C4-2B (cell line): ENCODE data around the gene RAB11FIP4.

ENCODE experiments used
- H3K27ac ChIP-seq: fragments of 450-650 bp; 2 replicates; pipeline ENCODE4 v1.5.1; 2017
- CTCF ChIP-seq: fragments of 450-650 bp; conservative IDR thresholded peaks from 2 replicates; pipeline ENCODE4 v1.5.1; 2017; ENCODE audit warnings: mild to moderate bottlenecking
- ZFX ChIP-seq: fragments of 450-650 bp; IDR thresholded peaks from 2 replicates; pipeline ENCODE4 v1.6.1; 2017

RAB11FIP4 gene

GRCh38 chr17:31405890-31406371 lies 14.5 kb downstream of the RAB11FIP4 start:
- H3K27ac ChIP-seq, result no peak overlapping the region
- TF ChIP-seq CTCF, result no peak
- TF ChIP-seq ZFX, result no peak

- no peak for TF ChIP-seq ZFX
- H3K27ac ChIP-seq, result no peak overlapping the region
These were observed 17.1 kb downstream of the RAB11FIP4 start for GRCh38 chr17:31408586-31408985.

- TF ChIP-seq CTCF, result no peak
- no peak for TF ChIP-seq ZFX
- H3K27ac ChIP-seq, result no peak overlapping the region
These were observed 20.3 kb downstream of the RAB11FIP4 start for GRCh38 chr17:31411707-31412285.

GRCh38 chr17:31412511-31412910 lies 21.0 kb downstream of the RAB11FIP4 start:
- H3K27ac ChIP-seq, result no peak overlapping the region
- TF ChIP-seq ZFX (no peak), CTCF (no peak)

GRCh38 chr17:31413081-31413799 lies 21.8 kb downstream of the RAB11FIP4 start:
- no peak overlapping the region for H3K27ac ChIP-seq
- no peak for TF ChIP-seq CTCF
- TF ChIP-seq ZFX, result no peak

GRCh38 chr17:31413874-31414549 lies 22.5 kb downstream of the RAB11FIP4 start:
- no peak overlapping the region for H3K27ac ChIP-seq
- TF ChIP-seq ZFX, result no peak
- no peak for TF ChIP-seq CTCF

- no peak overlapping the region for H3K27ac ChIP-seq
- TF ChIP-seq ZFX (no peak), CTCF (no peak)
These were observed 23.1 kb downstream of the RAB11FIP4 start for GRCh38 chr17:31414550-31414918.
